Lower lobe of right lung (tissue), 2 donors: ENCODE measurements around the gene MAN1A2. TPM values are rescaled to one million over a fixed set of nuclear protein-coding genes. Genes with fewer than 3 reads are reported as not detected.

Experiments
- ATAC-seq, 2 donors: fragments of 200-7000 bp; cut with Tn5 transposase; one replicate each; pipeline ENCODE4 v1.9.1; 2020 to 2022; ENCODE audit warnings: mild to moderate bottlenecking in 2 of 2, moderate library complexity in 2 of 2
- DNase-seq: peaks from one replicate; pipeline ENCODE4 v3.0.0-alpha.2; 2020
- H3K27ac ChIP-seq: fragments of 200-600 bp; one replicate; pipeline ENCODE4 v1.8.0; 2022
- H3K27me3 ChIP-seq: fragments of 200-600 bp; one replicate; pipeline ENCODE4 v1.8.0; 2022; ENCODE audit warnings: low read depth
- H3K36me3 ChIP-seq: fragments of 200-600 bp; one replicate; pipeline ENCODE4 v1.8.0; 2022; ENCODE audit warnings: mild to moderate bottlenecking
- H3K4me1 ChIP-seq: fragments of 200-600 bp; one replicate; pipeline ENCODE4 v1.8.0; 2022
- H3K4me3 ChIP-seq: fragments of 200-600 bp; one replicate; pipeline ENCODE4 v1.8.0; 2022; ENCODE audit warnings: mild to moderate bottlenecking
- H3K9me3 ChIP-seq: fragments of 200-600 bp; one replicate; pipeline ENCODE4 v1.8.0; 2022
- intact Hi-C: fragments of 100-400 bp; cut with DNase I; formaldehyde crosslinking; loops from one replicate; pipeline ENCODE4 v1.11.0; 2022
- total RNA-seq: library from RNA; stranded (reverse); fragmentation: NEBNext Ultra II Directional; extraction: Animal tissue kit (Norgen Biotek cat#: 25700); gene quantifications from one replicate; pipeline ENCODE4 v1.2.1, GENCODE V29; 2021
- TF ChIP-seq, protein P1 (sequence below): fragments of 200-600 bp; IDR thresholded peaks from one replicate; pipeline ENCODE4 v1.8.0; 2022; ENCODE audit warnings: antibody characterized with exemption, mild to moderate bottlenecking
- donor health status: DM: no; HTN: yes; CAD: no; lungs with severe emphysema.

The MAN1A2 gene
- total RNA-seq, 1 donor from 2014 or later, result 39.6 TPM

DNA sequence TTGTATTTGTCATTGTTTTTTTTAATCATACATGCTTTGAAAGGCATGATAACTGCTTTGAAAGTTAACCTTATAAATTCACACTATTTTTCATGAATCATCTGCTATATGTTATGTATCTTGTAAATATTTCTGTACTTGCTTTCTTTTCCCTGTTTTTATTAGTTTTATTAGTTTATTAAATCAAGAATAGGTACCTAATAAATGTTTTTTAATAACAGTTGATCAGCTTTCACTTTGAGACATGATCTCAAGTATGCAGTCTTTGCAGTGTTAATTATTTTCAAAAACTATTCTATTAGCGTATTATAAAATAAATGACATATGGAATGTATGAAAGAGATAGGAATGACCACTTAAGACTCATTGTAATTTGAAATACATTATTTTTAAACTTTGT lies 127.8 kb downstream of the MAN1A2 start:
- Histone ChIP-seq H3K4me1 (no peaks in the 10 kb centered on the region), H3K9me3 (no peaks in the 10 kb centered on the region), H3K36me3 (peaks cover 18% of the 10 kb centered on the region), H3K27ac (no peak overlapping the region), H3K4me3 (no peak overlapping the region), H3K27me3 (no peaks in the 10 kb centered on the region)
- DNase-seq (no peak), ATAC-seq (no peak)
- TF ChIP-seq, protein P1, sequence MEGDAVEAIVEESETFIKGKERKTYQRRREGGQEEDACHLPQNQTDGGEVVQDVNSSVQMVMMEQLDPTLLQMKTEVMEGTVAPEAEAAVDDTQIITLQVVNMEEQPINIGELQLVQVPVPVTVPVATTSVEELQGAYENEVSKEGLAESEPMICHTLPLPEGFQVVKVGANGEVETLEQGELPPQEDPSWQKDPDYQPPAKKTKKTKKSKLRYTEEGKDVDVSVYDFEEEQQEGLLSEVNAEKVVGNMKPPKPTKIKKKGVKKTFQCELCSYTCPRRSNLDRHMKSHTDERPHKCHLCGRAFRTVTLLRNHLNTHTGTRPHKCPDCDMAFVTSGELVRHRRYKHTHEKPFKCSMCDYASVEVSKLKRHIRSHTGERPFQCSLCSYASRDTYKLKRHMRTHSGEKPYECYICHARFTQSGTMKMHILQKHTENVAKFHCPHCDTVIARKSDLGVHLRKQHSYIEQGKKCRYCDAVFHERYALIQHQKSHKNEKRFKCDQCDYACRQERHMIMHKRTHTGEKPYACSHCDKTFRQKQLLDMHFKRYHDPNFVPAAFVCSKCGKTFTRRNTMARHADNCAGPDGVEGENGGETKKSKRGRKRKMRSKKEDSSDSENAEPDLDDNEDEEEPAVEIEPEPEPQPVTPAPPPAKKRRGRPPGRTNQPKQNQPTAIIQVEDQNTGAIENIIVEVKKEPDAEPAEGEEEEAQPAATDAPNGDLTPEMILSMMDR, result no peak
- intact Hi-C loops, result no loop called here

DNA sequence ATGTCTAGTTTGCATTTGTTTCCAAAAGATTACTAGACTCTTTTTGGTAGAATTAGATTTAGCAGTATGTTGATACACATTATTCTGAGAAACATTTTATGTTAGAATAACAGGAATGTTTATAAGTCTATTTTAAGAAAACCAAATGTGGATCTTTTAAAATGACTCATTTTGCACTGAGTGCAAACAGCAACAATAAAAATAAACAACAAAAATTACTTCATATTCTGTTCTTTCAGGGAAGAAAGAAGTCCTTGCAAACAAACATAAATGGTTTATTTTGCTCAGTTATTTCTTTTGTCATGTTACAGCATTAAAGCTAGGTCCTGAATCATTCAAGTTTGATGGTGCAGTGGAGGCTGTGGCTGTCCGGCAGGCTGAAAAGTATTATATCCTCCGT lies 131.8 kb downstream of the MAN1A2 start:
- H3K4me1 ChIP-seq, result no peaks in the 10 kb centered on the region
- no peak overlapping the region for H3K27ac ChIP-seq
- intact Hi-C loops, result no loop called here
- peaks cover 22% of the 10 kb centered on the region for H3K36me3 ChIP-seq
- no peaks in the 10 kb centered on the region for H3K27me3 ChIP-seq
- no peak for ATAC-seq
- TF ChIP-seq, protein P1, result no peak
- no peak for DNase-seq
- H3K9me3 ChIP-seq, result no peaks in the 10 kb centered on the region
- H3K4me3 ChIP-seq, result no peak overlapping the region

DNA sequence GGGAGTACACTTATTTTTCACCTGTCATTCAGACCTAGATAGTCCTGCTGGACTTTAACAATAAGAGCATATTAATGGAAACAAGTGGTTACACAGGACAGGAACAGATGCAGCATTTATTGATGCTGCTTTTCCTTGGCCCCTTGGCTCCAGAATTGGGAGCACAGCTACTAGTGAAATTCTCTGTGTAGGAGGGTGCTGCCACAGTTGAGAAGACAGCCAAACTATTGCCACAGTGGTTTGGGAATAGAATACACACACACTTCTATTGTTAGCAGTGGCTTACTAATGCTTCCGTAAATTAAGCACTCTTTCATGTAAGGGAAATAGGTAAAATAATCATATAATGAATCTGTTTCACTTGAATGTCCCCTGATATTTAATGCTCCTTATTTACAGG lies 133.3 kb downstream of the MAN1A2 start:
- ATAC-seq, result no peak
- H3K27me3 ChIP-seq, result no peaks in the 10 kb centered on the region
- H3K36me3 ChIP-seq, result peaks cover 31% of the 10 kb centered on the region
- H3K4me3 ChIP-seq, result no peak overlapping the region
- TF ChIP-seq, protein P1, result no peak
- no peaks in the 10 kb centered on the region for H3K4me1 ChIP-seq
- no peaks in the 10 kb centered on the region for H3K9me3 ChIP-seq
- no peak for DNase-seq
- H3K27ac ChIP-seq, result no peak overlapping the region
- intact Hi-C loops, result no loop called here

DNA sequence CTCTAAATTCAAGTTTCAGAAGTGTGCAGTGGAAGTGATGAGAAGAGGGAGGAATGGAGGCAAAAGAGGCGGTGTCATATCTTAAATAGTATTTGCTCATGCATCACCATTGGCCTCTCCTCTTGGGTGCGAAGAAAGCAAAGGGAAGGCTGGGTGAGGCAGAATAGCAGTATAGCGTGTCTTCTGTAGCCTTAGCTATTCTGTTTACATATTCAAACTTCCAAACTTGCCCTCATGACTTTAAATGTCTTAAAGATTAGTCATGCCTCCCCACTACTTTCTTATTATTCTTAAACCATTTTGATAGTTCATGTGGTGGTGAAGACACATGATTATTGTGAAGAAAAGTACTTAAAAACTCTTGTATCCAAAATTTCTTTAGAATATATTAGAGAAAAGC lies 134.0 kb downstream of the MAN1A2 start:
- H3K36me3 ChIP-seq, result peaks cover 34% of the 10 kb centered on the region
- no peak for ATAC-seq
- no peak overlapping the region for H3K4me3 ChIP-seq
- no peak overlapping the region for H3K27ac ChIP-seq
- no peaks in the 10 kb centered on the region for H3K27me3 ChIP-seq
- no peaks in the 10 kb centered on the region for H3K4me1 ChIP-seq
- intact Hi-C loops, result no loop called here
- DNase-seq, result no peak
- no peaks in the 10 kb centered on the region for H3K9me3 ChIP-seq
- TF ChIP-seq, protein P1, result no peak

DNA sequence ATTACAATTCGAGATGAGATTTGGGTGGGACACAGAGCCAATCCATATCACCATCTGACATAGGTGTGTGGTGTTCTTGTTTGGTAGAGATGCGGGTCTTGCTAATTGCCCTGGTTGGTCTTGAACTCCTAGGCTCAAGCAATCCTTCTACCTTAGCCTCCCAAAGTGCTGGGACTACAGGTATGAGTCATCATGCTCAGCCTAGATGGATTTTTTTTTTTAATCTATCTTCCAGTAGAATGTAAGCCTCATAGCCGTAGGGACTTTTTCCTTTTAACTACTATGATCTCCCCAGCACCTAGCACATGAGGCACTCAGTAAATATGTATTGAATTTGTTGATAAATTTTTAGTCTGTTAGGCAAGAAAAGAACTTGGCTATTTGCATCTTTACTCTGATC lies 144.0 kb downstream of the MAN1A2 start:
- no peak for DNase-seq
- intact Hi-C loops, result no loop called here
- Histone ChIP-seq H3K27me3 (no peaks in the 10 kb centered on the region), H3K4me1 (no peaks in the 10 kb centered on the region), H3K4me3 (no peak overlapping the region), H3K9me3 (no peaks in the 10 kb centered on the region), H3K36me3 (peaks cover under 1% of the 10 kb centered on the region), H3K27ac (no peak overlapping the region)
- TF ChIP-seq, protein P1, result no peak
- ATAC-seq, result no peak
